GM23248 (cell line): ENCODE results near the gene RFX2. TPM values are rescaled to one million over a fixed set of nuclear protein-coding genes. Genes with fewer than 3 reads are reported as not detected.

Experiments used
- DNase-seq: peaks from one replicate; pipeline ENCODE4 v3.0.0-alpha.2; 2015
- H2AFZ ChIP-seq: fragments of 200-600 bp; sonication (generic); 2 replicates; pipeline ENCODE4 v1.6.1; 2016; ENCODE audit warnings: antibody characterized with exemption
- H3F3A ChIP-seq: fragments of 200-600 bp; sonication (generic); 2 replicates; pipeline ENCODE4 v1.6.1; 2016; ENCODE audit warnings: mild to moderate bottlenecking, antibody characterized with exemption, mixed run types; ENCODE audit not compliant: insufficient read depth
- H3K27ac ChIP-seq: fragments of 200-600 bp; sonication (generic); 2 replicates; pipeline ENCODE4 v1.5.1; 2016; ENCODE audit warnings: mild to moderate bottlenecking
- H3K27me3 ChIP-seq: fragments of 200-600 bp; sonication (generic); replicated peaks from 2 replicates; pipeline ENCODE4 v1.6.1; 2016; ENCODE audit warnings: mild to moderate bottlenecking; ENCODE audit not compliant: insufficient read depth
- H3K36me3 ChIP-seq: fragments of 200-600 bp; sonication (generic); 2 replicates; pipeline ENCODE4 v1.6.1; 2016; ENCODE audit warnings: low read depth, mild to moderate bottlenecking
- H3K4me1 ChIP-seq: fragments of 200-600 bp; sonication (generic); 2 replicates; pipeline ENCODE4 v1.6.1; 2016; ENCODE audit warnings: mild to moderate bottlenecking; ENCODE audit not compliant: insufficient read depth
- H3K4me2 ChIP-seq: fragments of 200-600 bp; sonication (generic); one replicate; pipeline ENCODE4 v1.6.1; 2016; ENCODE audit warnings: mild to moderate bottlenecking; ENCODE audit not compliant: unreplicated experiment
- H3K4me3 ChIP-seq: fragments of 200-600 bp; sonication (generic); 2 replicates; pipeline ENCODE4 v1.5.1; 2016; ENCODE audit warnings: mild to moderate bottlenecking
- H3K79me2 ChIP-seq: fragments of 200-600 bp; sonication (generic); 2 replicates; pipeline ENCODE4 v1.6.1; 2016; ENCODE audit warnings: mild to moderate bottlenecking; ENCODE audit not compliant: insufficient read depth
- H3K9ac ChIP-seq: fragments of 200-600 bp; sonication (generic); 2 replicates; pipeline ENCODE4 v1.6.1; 2016; ENCODE audit warnings: mild to moderate bottlenecking
- H3K9me2 ChIP-seq: fragments of 200-600 bp; sonication (generic); 2 replicates; pipeline ENCODE4 v1.6.1; 2016; ENCODE audit warnings: mixed run types, mild to moderate bottlenecking, moderate library complexity; ENCODE audit not compliant: insufficient read depth
- H3K9me3 ChIP-seq: fragments of 200-600 bp; sonication (generic); one replicate; pipeline ENCODE4 v1.6.1; 2017; ENCODE audit warnings: low read depth
- H4K20me1 ChIP-seq: fragments of 200-600 bp; sonication (generic); 2 replicates; pipeline ENCODE4 v1.6.0; 2016; ENCODE audit not compliant: insufficient read depth
- EZH2 ChIP-seq: fragments of 200-600 bp; sonication (generic); IDR thresholded peaks from 2 replicates; pipeline ENCODE4 v1.6.1; 2018; ENCODE audit warnings: antibody characterized with exemption, mild to moderate bottlenecking; ENCODE audit not compliant: insufficient read depth, poor library complexity, severe bottlenecking
- EZH2phosphoT487 ChIP-seq: fragments of 200-600 bp; sonication (generic); IDR thresholded peaks from 2 replicates; pipeline ENCODE4 v1.6.1; 2018; ENCODE audit warnings: antibody characterized with exemption, moderate library complexity, mild to moderate bottlenecking, low read depth; ENCODE audit not compliant: insufficient read depth
- WGBS, 2 experiments: methylation state at CpG; one replicate each; pipeline ENCODE4 v1.1.6; 2015 to 2017; ENCODE audit warnings: low lambda C conversion rate in 2 of 2, low coverage in 1 of 2; ENCODE audit errors: missing lambda C conversion rate in 2 of 2; 5-methylcytosine and 5-hydroxymethylcytosine counted together
- in situ Hi-C: fragments of 300-500 bp; cut with MboI; formaldehyde crosslinking; loops from 2 replicates; pipeline ENCODE4 v1.15.0; 2020
- polyA plus RNA-seq: library from polyadenylated mRNA; unstranded; fragments of >200 nt; fragmentation: Nextera tagmentation; extraction: Ambion mirVana; gene quantifications from 2 replicates; pipeline ENCODE4 v1.2.1, GENCODE V29; 2016
- total RNA-seq: library from RNA; depleted of rRNA; stranded (reverse); fragments of >200 nt; shearing (Covaris generic); gene quantifications from 2 replicates; pipeline ENCODE4 v1.2.3, GENCODE V29; 2014

Gene RFX2
- total and polyA plus RNA-seq, 2 experiments from 2014 or later, result 11.3 to 13.1 TPM

DNA sequence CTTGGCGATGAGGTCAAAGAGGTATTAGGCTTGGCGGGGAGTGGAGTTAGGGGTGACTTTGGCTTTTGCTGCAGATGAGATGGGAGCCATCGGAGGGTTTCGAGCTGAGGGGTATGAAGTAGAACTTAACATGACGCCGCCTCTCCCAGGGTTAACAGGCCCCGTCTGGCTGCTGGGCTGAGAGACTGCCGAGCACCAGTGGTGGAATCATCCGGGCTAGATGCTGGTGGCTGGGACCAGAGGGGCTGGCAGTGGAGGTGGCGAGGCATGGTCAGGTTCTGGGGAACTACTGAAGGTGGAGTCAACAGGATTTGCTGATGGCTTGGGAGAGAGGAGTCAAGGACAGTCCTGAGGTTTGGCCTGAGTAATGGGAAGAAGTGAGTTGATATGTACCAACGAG, 4.9 kb downstream of the RFX2 start:
- in situ Hi-C loops, result loop anchor here (10.0 kb wide), 1 partner anchor 51 kb away; no protein-coding TSS in a partner anchor
- Histone ChIP-seq H3K4me3 (no peak overlapping the region), H3K9ac (peak overlapping the region; percentile 56), H3K4me1 (peaks cover 50% of the 10 kb centered on the region), H3K36me3 (no peaks in the 10 kb centered on the region), H2AFZ (no peak overlapping the region), H3F3A (peaks cover 43% of the 10 kb centered on the region), H3K9me3 (no peaks in the 10 kb centered on the region), H3K27ac (peak overlapping the region; percentile 93), H4K20me1 (no peaks in the 10 kb centered on the region), H3K27me3 (no peaks in the 10 kb centered on the region), H3K4me2 (no peak overlapping the region), H3K79me2 (peaks cover 53% of the 10 kb centered on the region), H3K9me2 (no peaks in the 10 kb centered on the region)
- WGBS, 2 experiments, result 90 to 95% methylated on average over 11 of the region's 11 CpGs
- TF ChIP-seq EZH2phosphoT487 (no peak), EZH2 (no peak)
- DNase-seq, result no peak

DNA sequence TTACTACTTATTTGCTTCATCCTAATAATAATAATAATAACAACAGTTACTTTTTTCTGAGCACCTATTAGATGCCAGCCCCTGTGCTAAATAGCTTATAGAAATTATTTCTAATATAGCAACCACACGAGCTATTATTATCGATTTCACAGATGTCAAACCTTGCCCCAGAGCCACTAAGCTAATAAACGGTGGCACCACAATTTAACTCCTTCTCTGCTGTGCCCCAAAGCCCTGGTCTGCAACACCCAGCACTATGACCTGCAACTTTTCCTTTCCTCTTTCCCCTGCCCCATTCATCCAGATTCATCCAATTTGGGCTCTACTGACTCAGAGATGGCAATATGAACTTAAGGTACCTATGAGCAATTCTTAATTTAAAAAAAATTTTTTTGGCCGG, 6.4 kb downstream of the RFX2 start:
- Histone ChIP-seq H3K9ac (peak overlapping the region; percentile 74), H3K4me3 (peak overlapping the region; percentile 39), H3K4me1 (peaks cover 52% of the 10 kb centered on the region), H3K79me2 (peaks cover 60% of the 10 kb centered on the region), H3F3A (peaks cover 43% of the 10 kb centered on the region), H3K27ac (peak overlapping the region; percentile 93), H3K27me3 (no peaks in the 10 kb centered on the region), H4K20me1 (no peaks in the 10 kb centered on the region), H3K9me3 (no peaks in the 10 kb centered on the region), H3K36me3 (no peaks in the 10 kb centered on the region), H3K9me2 (no peaks in the 10 kb centered on the region), H2AFZ (no peak overlapping the region), H3K4me2 (peak overlapping the region; percentile 57)
- in situ Hi-C loops, result loop anchor here (10.0 kb wide), 1 partner anchor 49 kb away; no protein-coding TSS in a partner anchor
- TF ChIP-seq EZH2phosphoT487 (no peak), EZH2 (no peak)
- DNase-seq, result peak; percentile 34
- 23 to 26% methylated on average over 4 of the region's 4 CpGs for WGBS, 2 experiments

DNA sequence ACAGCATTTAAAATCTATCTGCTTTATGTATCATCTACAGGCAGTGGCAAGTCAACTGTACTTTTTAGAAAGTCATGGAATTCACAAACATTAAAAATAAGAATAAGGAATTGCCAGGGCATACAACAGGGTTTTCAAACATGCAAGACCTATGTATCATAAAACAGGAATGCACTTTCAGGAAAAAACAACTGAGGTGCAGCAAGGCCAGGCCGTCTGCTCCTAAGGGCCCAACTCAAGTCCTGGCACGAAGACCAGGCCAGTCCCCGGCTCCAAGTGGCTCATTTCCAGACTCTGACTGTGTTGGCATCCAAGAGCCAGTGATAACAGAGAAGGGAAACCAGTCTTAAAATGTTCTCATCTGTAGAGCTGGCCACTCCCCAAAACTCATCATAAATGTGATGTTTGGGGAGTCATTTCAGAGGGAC, 7.1 kb downstream of the RFX2 start:
- WGBS, 2 experiments, result 0 to 1% methylated on average over 3 of the region's 3 CpGs
- peaks cover 41% of the 10 kb centered on the region for H3F3A ChIP-seq
- peak overlapping the region; percentile 93 for H3K27ac ChIP-seq
- no peak overlapping the region for H2AFZ ChIP-seq
- H3K27me3 ChIP-seq, result no peaks in the 10 kb centered on the region
- no peaks in the 10 kb centered on the region for H3K9me3 ChIP-seq
- H3K4me1 ChIP-seq, result peaks cover 57% of the 10 kb centered on the region
- H3K9ac ChIP-seq, result peak overlapping the region; percentile 74
- TF ChIP-seq EZH2phosphoT487 (no peak), EZH2 (no peak)
- H4K20me1 ChIP-seq, result no peaks in the 10 kb centered on the region
- DNase-seq, result peak; percentile 96
- peak overlapping the region; percentile 39 for H3K4me3 ChIP-seq
- in situ Hi-C loops, result loop anchor here (10.0 kb wide), 1 partner anchor 48 kb away; no protein-coding TSS in a partner anchor
- H3K9me2 ChIP-seq, result no peaks in the 10 kb centered on the region
- peaks cover 65% of the 10 kb centered on the region for H3K79me2 ChIP-seq
- peak overlapping the region; percentile 57 for H3K4me2 ChIP-seq
- no peaks in the 10 kb centered on the region for H3K36me3 ChIP-seq

DNA sequence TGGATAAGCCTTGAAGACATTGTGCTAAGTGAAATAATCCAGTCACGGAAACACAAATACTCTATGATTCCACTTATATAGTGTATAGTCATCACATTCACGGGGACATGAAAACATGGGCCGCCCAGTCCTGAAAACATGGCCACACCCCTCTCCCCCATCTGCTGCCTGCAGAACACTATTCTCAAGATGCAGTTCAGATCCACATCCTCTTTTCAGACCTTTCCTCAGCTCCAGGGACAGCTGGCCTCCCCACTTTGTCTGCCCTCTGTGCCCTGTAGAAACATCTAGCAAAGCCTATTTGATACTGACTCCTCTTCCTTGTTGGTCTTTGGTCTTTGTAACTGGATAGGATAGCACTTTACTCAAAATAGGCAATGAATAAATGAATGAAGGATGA, 8.3 kb downstream of the RFX2 start:
- H3K9me3 ChIP-seq, result no peaks in the 10 kb centered on the region
- no peak for DNase-seq
- TF ChIP-seq EZH2phosphoT487, result no peak
- TF ChIP-seq EZH2, result no peak
- in situ Hi-C loops, result loop anchor here (10.0 kb wide), 1 partner anchor 47 kb away; no protein-coding TSS in a partner anchor
- H3K27me3 ChIP-seq, result no peaks in the 10 kb centered on the region
- H3K36me3 ChIP-seq, result no peaks in the 10 kb centered on the region
- H3K9ac ChIP-seq, result no peak overlapping the region
- peak overlapping the region; percentile 93; the same call in 1 of the 2 replicates for H3K27ac ChIP-seq
- H3F3A ChIP-seq, result peaks cover 37% of the 10 kb centered on the region
- H3K9me2 ChIP-seq, result no peaks in the 10 kb centered on the region
- WGBS, 2 experiments, result 97 to 100% methylated on average over 3 of the region's 3 CpGs
- no peaks in the 10 kb centered on the region for H4K20me1 ChIP-seq
- no peak overlapping the region for H3K4me2 ChIP-seq
- H2AFZ ChIP-seq, result no peak overlapping the region
- H3K4me3 ChIP-seq, result no peak overlapping the region
- peaks cover 67% of the 10 kb centered on the region for H3K79me2 ChIP-seq
- peaks cover 54% of the 10 kb centered on the region for H3K4me1 ChIP-seq
